Heart left ventricle (tissue), 16 donors: ENCODE measurements around the gene KANK3. TPM values are rescaled to one million over a fixed set of nuclear protein-coding genes. Genes with fewer than 3 reads are reported as not detected.

ENCODE experiments used
- ATAC-seq, 4 donors: fragments of 200-7000 bp; cut with Tn5 transposase; one replicate each; pipeline ENCODE4 v1.9.1; 2020 to 2022; ENCODE audit warnings: moderate library complexity in 4 of 4, mild to moderate bottlenecking in 3 of 4, moderate number of reproducible peaks in 1 of 4
- DNase-seq, 5 donors: peaks; one replicate each; pipeline ENCODE4 v3.0.0-alpha.2; 2020
- H3K27ac ChIP-seq, 12 donors: fragments of 200-600 bp; sonication (generic) in 4 of 12; one replicate each; pipeline versions ENCODE4 v1.5.0 to v1.8.0; 2016 to 2022; ENCODE audit warnings: mild to moderate bottlenecking in 2 of 12
- H3K27me3 ChIP-seq, 9 donors: fragments of 200-600 bp; sonication (generic) in 2 of 9; one replicate each; pipeline versions ENCODE4 v1.5.1 to v1.8.0; 2016 to 2022; ENCODE audit warnings: mild to moderate bottlenecking in 3 of 9
- H3K36me3 ChIP-seq, 9 donors: fragments of 200-600 bp; sonication (generic) in 2 of 9; one replicate each; pipeline versions ENCODE4 v1.5.0 to v1.8.0; 2018 to 2022; ENCODE audit warnings: mild to moderate bottlenecking in 2 of 9
- H3K4me1 ChIP-seq, 12 donors: fragments of 200-600 bp; sonication (generic) in 4 of 12; one replicate each; pipeline versions ENCODE4 v1.5.0 to v1.8.0; 2016 to 2022; ENCODE audit warnings: mild to moderate bottlenecking in 3 of 12
- H3K4me3 ChIP-seq, 12 donors: fragments of 200-600 bp; sonication (generic) in 4 of 12; one replicate each; pipeline versions ENCODE4 v1.5.0 to v1.8.0; 2017 to 2022; ENCODE audit warnings: mild to moderate bottlenecking in 9 of 12, moderate library complexity in 4 of 12
- H3K9me3 ChIP-seq, 12 donors: fragments of 200-600 bp; sonication (generic) in 4 of 12; one replicate each; pipeline versions ENCODE4 v1.5.0 to v1.8.0; 2016 to 2022; ENCODE audit warnings: mild to moderate bottlenecking in 1 of 12
- POLR2A ChIP-seq, 2 donors: fragments of 450-650 bp; IDR thresholded peaks; one replicate each; pipeline ENCODE4 v1.6.1; 2017; ENCODE audit warnings: antibody characterized with exemption in 2 of 2, mild to moderate bottlenecking in 2 of 2, moderate library complexity in 2 of 2
- WGBS, 4 donors: extraction: QIAGEN DNeasy Blood & Tissue Kit in 2 of 4; methylation state at CpG; one replicate each; pipeline versions ENCODE4 v1.1.5 to v1.1.7; 2013 to 2018; 5-methylcytosine and 5-hydroxymethylcytosine counted together
- intact Hi-C, 10 donors: fragments of 100-400 bp; cut with DNase I; formaldehyde crosslinking; loops; one replicate each; pipeline versions ENCODE4 v1.11.1 to v1.14.2; 2022
- polyA plus RNA-seq, 2 donors: library from polyadenylated mRNA; stranded (reverse); fragments of 200-250 nt; gene quantifications; one replicate each; pipeline ENCODE4 v1.2.3, GENCODE V29; 2013
- total RNA-seq, 9 donors: library from RNA; depleted of rRNA in 2 of 9; stranded (reverse); fragments of >200 nt in 2 of 9; fragmentation: NEBNext Ultra II Directional in 3 of 9; extraction: Animal tissue kit (Norgen Biotek cat#: 25700) in 3 of 9; gene quantifications; one replicate each; pipeline versions ENCODE4 v1.1.0 to v1.2.4, GENCODE V29; 2016 to 2023
- TF ChIP-seq, protein P1 (sequence below), 12 donors: fragments of 200-600 bp; sonication (generic) in 4 of 12; IDR thresholded peaks; one replicate each; pipeline versions ENCODE4 v1.5.0 to v1.8.0; 2018 to 2022; ENCODE audit warnings: antibody characterized with exemption in 12 of 12, mild to moderate bottlenecking in 5 of 12
- donor health status: ischemic (EF 13 %, LVEDD 7.1; RV severe dilation, severe dysfunction).
- donor health status: healthy with polysubstance abuse.
- donor health status: DM: no; HTN: yes; CAD: no.
- donor health status: DM: no; HTN: no; CAD: no.
- donor health status: ischemic (EF 25% LVEDD 6.9; RV normal size, moderate dysfunction).
- donor health status: ischemic (EF 25% LVEDD 5.7; RV mildly dilated, moderate dysfunction).
- donor health status: healthy.
- donor health status: DM: yes; HTN: yes; CAD: no.
- donor health status: ischemic (EF 35%, LVEDD 5.7; RV mildly dilated, moderate dysfunction).
- donor health status: nonischemic (EF 11% LVEDD 7.7; RV severe dilation, severe dysfunction).
- donor health status: DM: yes; HTN: yes; CAD: no.
- donor health status: PGD.
- donor health status: ischemic (EF 29% LVEDD 5.4; RV normal size, mild dysfunction).
- donor health status: nonischemic (EF 23%, LVEDD 6.1; RV moderate dilation, normal function).

Gene KANK3
- total and polyA plus RNA-seq, 11 donors: 12.3 to 33.6 (median 16.9) TPM

GRCh38 chr19:8390617-8390981 lies 47.5 kb upstream of the KANK3 start:
- intact Hi-C loops: loop anchor here in 5 of 10 donors (1.0 to 2.0 kb wide), 3 partner anchors 23 to 28 kb away; no protein-coding TSS in a partner anchor
- TF ChIP-seq, protein P1, sequence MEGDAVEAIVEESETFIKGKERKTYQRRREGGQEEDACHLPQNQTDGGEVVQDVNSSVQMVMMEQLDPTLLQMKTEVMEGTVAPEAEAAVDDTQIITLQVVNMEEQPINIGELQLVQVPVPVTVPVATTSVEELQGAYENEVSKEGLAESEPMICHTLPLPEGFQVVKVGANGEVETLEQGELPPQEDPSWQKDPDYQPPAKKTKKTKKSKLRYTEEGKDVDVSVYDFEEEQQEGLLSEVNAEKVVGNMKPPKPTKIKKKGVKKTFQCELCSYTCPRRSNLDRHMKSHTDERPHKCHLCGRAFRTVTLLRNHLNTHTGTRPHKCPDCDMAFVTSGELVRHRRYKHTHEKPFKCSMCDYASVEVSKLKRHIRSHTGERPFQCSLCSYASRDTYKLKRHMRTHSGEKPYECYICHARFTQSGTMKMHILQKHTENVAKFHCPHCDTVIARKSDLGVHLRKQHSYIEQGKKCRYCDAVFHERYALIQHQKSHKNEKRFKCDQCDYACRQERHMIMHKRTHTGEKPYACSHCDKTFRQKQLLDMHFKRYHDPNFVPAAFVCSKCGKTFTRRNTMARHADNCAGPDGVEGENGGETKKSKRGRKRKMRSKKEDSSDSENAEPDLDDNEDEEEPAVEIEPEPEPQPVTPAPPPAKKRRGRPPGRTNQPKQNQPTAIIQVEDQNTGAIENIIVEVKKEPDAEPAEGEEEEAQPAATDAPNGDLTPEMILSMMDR (IDR thresholded peaks at IDR 0.05): no peak
- no peak for TF ChIP-seq POLR2A (IDR thresholded peaks at IDR 0.05)

GRCh38 chr19:8389891-8390616 lies 47.0 kb upstream of the KANK3 start, which contains the start of gene RAB11B:
TSS of gene RAB11B (plus strand) at chr19:8390360. CDS start at chr19:8390417, 57 bp downstream.
- 0 to 1% (median 0%) methylated on average over 47 to 70 of the region's 70 CpGs for WGBS, 4 donors
- DNase-seq (peak; percentile 99 to 100 (median 99)), ATAC-seq (peak; percentile 88 to 95 (median 92))
- H3K27me3 ChIP-seq: no peaks in the 10 kb centered on the region
- H3K36me3 ChIP-seq: peaks cover 0 to 8% (median 0%) of the 10 kb centered on the region in 9 donors
- H3K4me1 ChIP-seq: peaks cover 14 to 57% (median 45%) of the 10 kb centered on the region in 12 donors
- TF ChIP-seq, protein P1 (IDR thresholded peaks at IDR 0.05): no peak
- TF ChIP-seq POLR2A (IDR thresholded peaks at IDR 0.05): peak in 1 of 2 donors; percentile 77
- H3K4me3 ChIP-seq: peak within 1 kb of the TSS; percentile 69 to 100 (median 92)
- intact Hi-C loops: loop anchor here in 6 of 10 donors (1.0 to 2.0 kb wide), 4 partner anchors 23 to 28 kb away; no protein-coding TSS in a partner anchor
- H3K9me3 ChIP-seq: no peaks in the 10 kb centered on the region
- H3K27ac ChIP-seq: peak within 1 kb of the TSS; percentile 99 to 100 (median 100)

More at GRCh38 chr19:8390617-8390981, 47.5 kb upstream of the KANK3 start:
- H3K4me1 ChIP-seq: peaks cover 14 to 57% (median 49%) of the 10 kb centered on the region in 12 donors
- peak overlapping the region; percentile 69 to 100 (median 92) for H3K4me3 ChIP-seq
- H3K27me3 ChIP-seq: no peaks in the 10 kb centered on the region
- peak; percentile 95 to 98 (median 96) for DNase-seq
- peaks cover 0 to 8% (median 0%) of the 10 kb centered on the region in 9 donors for H3K36me3 ChIP-seq
- H3K9me3 ChIP-seq: no peaks in the 10 kb centered on the region
- WGBS, 4 donors: 0 to 2% (median 1%) methylated on average over 15 to 28 of the region's 28 CpGs
- H3K27ac ChIP-seq: peak overlapping the region; percentile 99 to 100 (median 100)
- ATAC-seq: peak; percentile 68 to 89 (median 82)

DNA sequence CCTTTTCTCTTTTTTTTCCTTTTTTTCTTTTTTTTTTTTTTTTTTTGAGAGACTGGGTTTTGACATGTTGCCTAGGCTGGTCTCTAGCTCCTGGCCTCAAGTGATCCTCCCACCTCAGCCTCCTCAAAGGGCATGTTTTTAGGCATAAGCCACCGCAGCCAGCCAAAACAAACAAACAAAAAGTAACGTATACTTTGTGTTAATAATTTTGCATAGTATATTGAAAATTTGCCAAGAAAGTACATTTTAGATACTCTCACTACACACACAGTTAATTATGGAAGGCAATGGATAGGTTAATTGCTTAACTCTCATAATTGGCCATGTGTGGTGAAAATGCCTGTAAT lies 45.5 kb upstream of the KANK3 start:
- DNase-seq: no peak
- intact Hi-C loops: loop anchor here in 1 of 10 donors (2.0 kb wide), 1 partner anchor 22 kb away; no protein-coding TSS in a partner anchor

More for the DNA sequence above, 45.5 kb upstream of the KANK3 start:
- H3K4me1 ChIP-seq: peaks cover 8 to 49% (median 32%) of the 10 kb centered on the region in 12 donors
- no peak for ATAC-seq
- peaks cover 0 to 3% (median 0%) of the 10 kb centered on the region in 9 donors for H3K36me3 ChIP-seq
- H3K27ac ChIP-seq: peak overlapping the region in 2 of 12 donors; percentile 32 to 100
- H3K9me3 ChIP-seq: no peaks in the 10 kb centered on the region
- no peaks in the 10 kb centered on the region for H3K27me3 ChIP-seq
- 49 to 80% (median 65%) methylated on average over 2 of the region's 2 CpGs for WGBS, 4 donors
- TF ChIP-seq, protein P1 (IDR thresholded peaks at IDR 0.05): no peak
- TF ChIP-seq POLR2A (IDR thresholded peaks at IDR 0.05): no peak
- no peak overlapping the region for H3K4me3 ChIP-seq
